HUES48 (cell line): Measurements from ENCODE around the gene OR1E2.
"Not testable (repeated sequence)": the region's sequence is repeated elsewhere in the genome, so short reads cannot be mapped to it uniquely, and the experiment has no call there.

Source experiments
- H3K27ac ChIP-seq: one replicate; pipeline ENCODE4 v1.7.0; 2013; ENCODE audit warnings: low read depth, low read length, inconsistent platforms
- H3K27me3 ChIP-seq: 2 replicates; pipeline ENCODE4 v1.6.1; 2013; ENCODE audit warnings: mild to moderate bottlenecking, low read length; ENCODE audit not compliant: control insufficient read depth, insufficient read depth
- H3K36me3 ChIP-seq: 2 replicates; pipeline ENCODE4 v1.6.1; 2013; ENCODE audit warnings: low read length; ENCODE audit not compliant: control insufficient read depth, insufficient read depth
- H3K4me1 ChIP-seq: 2 replicates; pipeline ENCODE4 v1.6.1; 2013; ENCODE audit warnings: mild to moderate bottlenecking, low read length; ENCODE audit not compliant: control insufficient read depth, insufficient read depth
- H3K4me3 ChIP-seq: 2 replicates; pipeline ENCODE4 v1.5.1; 2013; ENCODE audit warnings: mild to moderate bottlenecking, low read depth, low read length
- H3K9ac ChIP-seq: 2 replicates; pipeline ENCODE4 v1.6.1; 2013; ENCODE audit warnings: mild to moderate bottlenecking, low read depth, low read length, moderate library complexity
- H3K9me3 ChIP-seq: 2 replicates; pipeline ENCODE4 v1.6.1; 2013; ENCODE audit warnings: low read length; ENCODE audit not compliant: control insufficient read depth, insufficient read depth

OR1E2 gene, protein sequence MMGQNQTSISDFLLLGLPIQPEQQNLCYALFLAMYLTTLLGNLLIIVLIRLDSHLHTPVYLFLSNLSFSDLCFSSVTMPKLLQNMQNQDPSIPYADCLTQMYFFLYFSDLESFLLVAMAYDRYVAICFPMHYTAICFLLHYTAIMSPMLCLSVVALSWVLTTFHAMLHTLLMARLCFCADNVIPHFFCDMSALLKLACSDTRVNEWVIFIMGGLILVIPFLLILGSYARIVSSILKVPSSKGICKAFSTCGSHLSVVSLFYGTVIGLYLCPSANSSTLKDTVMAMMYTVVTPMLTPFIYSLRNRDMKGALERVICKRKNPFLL

DNA sequence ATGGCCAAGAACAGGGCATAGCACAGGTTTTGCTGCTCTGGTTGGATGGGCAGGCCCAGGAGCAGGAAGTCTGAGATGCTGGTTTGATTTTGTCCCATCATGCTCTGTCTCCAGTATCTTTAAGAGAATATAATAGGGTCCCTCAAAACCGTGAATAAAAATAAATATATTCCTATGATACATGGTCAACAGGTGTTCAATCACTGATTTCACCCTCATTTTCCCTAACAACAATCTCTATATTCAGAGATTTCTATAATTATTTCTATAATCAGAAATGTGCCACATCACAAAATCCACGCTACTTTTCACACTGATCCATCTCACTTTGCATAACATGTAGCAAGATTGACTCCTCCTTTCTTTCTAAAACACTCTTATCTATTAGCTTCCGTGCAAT lies at the start of gene OR1E2:
TSS of gene OR1E2 (minus strand) at position 101 of the 400 bp plus-strand sequence. CDS start at position 101, 0 bp downstream.
- no peak within 1 kb of the TSS for H3K4me3 ChIP-seq
- H3K9ac ChIP-seq = no peak within 1 kb of the TSS
- H3K4me1 ChIP-seq = no peaks in the 10 kb centered on the region
- H3K27ac ChIP-seq = no peak within 1 kb of the TSS
- no peaks in the 10 kb centered on the region for H3K27me3 ChIP-seq
- peaks cover 14% of the 10 kb centered on the region; the same call in 1 of the 2 replicates for H3K9me3 ChIP-seq
- no peaks in the 10 kb centered on the region for H3K36me3 ChIP-seq

DNA sequence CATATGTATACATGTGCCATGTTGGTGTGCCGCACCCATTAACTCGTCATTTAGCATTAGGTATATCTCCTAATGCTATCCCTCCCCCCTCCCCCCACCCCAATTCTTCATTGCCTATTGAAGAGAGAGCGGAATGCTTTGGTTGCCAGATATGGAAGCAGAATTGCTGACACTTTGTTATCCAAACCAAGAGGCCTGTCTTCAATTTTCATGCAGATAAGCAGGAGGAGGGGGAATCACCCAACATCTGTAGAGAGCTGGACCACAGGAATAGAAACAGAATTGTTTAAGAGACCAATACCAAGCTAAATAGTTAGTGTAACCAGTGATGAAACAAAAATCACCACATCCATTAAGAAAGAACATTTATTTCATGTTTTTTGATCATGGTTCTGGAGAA lies 49.2 kb upstream of the OR1E2 start:
- Histone ChIP-seq H3K9me3 (no peaks in the 10 kb centered on the region), H3K36me3 (no peaks in the 10 kb centered on the region), H3K27me3 (no peaks in the 10 kb centered on the region), H3K9ac (no peak overlapping the region), H3K4me1 (peaks cover 29% of the 10 kb centered on the region), H3K4me3 (peak overlapping the region; percentile 12; the same call in 1 of the 2 replicates), H3K27ac (no peak overlapping the region)

DNA sequence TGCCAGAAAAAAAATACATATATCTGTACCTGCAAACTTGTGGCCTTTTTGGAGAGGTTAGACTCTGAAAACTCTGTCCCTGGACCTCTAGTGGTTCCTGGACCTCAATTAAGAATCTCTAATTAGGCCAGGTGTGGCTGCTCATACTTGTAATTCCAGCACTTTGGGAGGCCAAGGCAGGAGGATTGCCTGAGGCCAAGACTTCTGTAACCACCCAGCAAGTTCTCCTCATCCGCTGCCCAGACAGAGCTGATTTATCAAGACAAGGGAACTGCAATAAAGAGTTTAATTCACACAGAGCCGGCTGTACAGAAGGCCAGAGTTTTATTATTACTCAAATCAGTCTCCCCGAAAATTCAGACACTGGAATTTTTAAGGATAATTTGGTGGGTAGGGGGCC lies 46.3 kb upstream of the OR1E2 start:
- H3K27me3 ChIP-seq = no peaks in the 10 kb centered on the region
- H3K9me3 ChIP-seq = no peaks in the 10 kb centered on the region
- peaks cover 35% of the 10 kb centered on the region for H3K4me1 ChIP-seq
- H3K27ac ChIP-seq = no peak overlapping the region
- H3K36me3 ChIP-seq = no peaks in the 10 kb centered on the region
- H3K4me3 ChIP-seq = no peak overlapping the region
- no peak overlapping the region for H3K9ac ChIP-seq

GRCh38 chr17:3475812-3476610 lies 42.4 kb upstream of the OR1E2 start, which contains the start of gene ASPA:
ASPA (plus strand) TSS chr17:3475997; CDS start chr17:3476160, 163 bp downstream.
- no peak within 1 kb of the TSS for H3K4me3 ChIP-seq
- no peaks in the 10 kb centered on the region for H3K9me3 ChIP-seq
- H3K27me3 ChIP-seq = no peaks in the 10 kb centered on the region
- H3K27ac ChIP-seq = no peak within 1 kb of the TSS
- no peak within 1 kb of the TSS for H3K9ac ChIP-seq
- no peaks in the 10 kb centered on the region for H3K36me3 ChIP-seq
- H3K4me1 ChIP-seq = peaks cover 11% of the 10 kb centered on the region

- no peaks in the 10 kb centered on the region for H3K9me3 ChIP-seq
- no peak overlapping the region for H3K9ac ChIP-seq
- no peak overlapping the region for H3K4me3 ChIP-seq
- H3K4me1 ChIP-seq = peaks cover 11% of the 10 kb centered on the region
- H3K27me3 ChIP-seq = no peaks in the 10 kb centered on the region
- H3K27ac ChIP-seq = no peak overlapping the region
- no peaks in the 10 kb centered on the region for H3K36me3 ChIP-seq
Measured at GRCh38 chr17:3475251-3475685, 41.6 kb upstream of the OR1E2 start.

GRCh38 chr17:3474212-3474611 lies 40.6 kb upstream of the OR1E2 start:
- no peak overlapping the region for H3K4me3 ChIP-seq
- H3K27ac ChIP-seq = peak overlapping the region; percentile 53
- no peak overlapping the region for H3K9ac ChIP-seq
- H3K4me1 ChIP-seq = peaks cover 11% of the 10 kb centered on the region
- no peaks in the 10 kb centered on the region for H3K9me3 ChIP-seq
- no peaks in the 10 kb centered on the region for H3K27me3 ChIP-seq
- no peaks in the 10 kb centered on the region for H3K36me3 ChIP-seq

DNA sequence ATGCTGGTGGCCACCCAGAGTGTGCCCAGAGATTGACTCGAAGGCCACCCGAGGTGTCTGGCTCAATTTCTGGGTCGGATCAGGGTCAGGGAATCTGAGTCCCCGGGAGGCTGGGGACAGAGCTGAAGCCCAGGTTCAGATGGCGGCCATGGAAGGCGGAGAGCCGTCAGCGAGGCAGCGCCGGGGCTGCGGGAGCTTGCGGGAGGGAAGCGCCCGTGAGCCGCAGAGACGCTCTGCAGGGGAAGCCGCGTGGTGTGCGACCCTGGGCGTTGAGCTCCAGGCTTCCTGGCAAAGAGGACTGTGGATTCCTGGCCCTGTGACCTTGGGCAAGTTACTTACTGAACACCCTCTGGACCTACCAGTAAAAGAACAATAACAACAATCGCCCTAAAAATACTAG lies 38.5 kb upstream of the OR1E2 start:
- no peak overlapping the region for H3K27ac ChIP-seq
- no peak overlapping the region for H3K4me3 ChIP-seq
- no peaks in the 10 kb centered on the region for H3K9me3 ChIP-seq
- no peaks in the 10 kb centered on the region for H3K36me3 ChIP-seq
- peaks cover 11% of the 10 kb centered on the region for H3K4me1 ChIP-seq
- H3K9ac ChIP-seq = no peak overlapping the region
- H3K27me3 ChIP-seq = no peaks in the 10 kb centered on the region

DNA sequence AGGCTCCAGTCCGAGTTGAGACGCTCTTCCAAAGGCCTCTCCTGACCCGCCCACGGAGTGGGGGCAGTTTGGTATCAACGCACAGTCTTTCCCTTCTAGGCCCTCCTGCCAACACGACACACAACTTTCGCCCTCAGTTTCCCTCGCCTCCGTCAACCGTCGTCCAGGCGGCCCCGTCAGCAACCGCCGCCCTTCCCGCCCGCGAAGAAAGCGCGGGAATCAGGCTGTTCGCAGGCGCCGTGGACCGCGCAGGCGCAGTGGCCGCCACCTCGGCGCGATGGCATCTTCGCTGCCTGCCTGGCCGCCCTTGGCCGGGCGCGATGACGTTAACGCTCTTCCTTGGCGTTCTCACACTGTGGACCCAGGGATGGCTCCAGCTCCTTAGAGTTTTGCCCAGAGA lies 38.0 kb upstream of the OR1E2 start, which contains the start of gene SPATA22:
TSS of gene SPATA22 (minus strand) at position 221 of the 400 bp plus-strand sequence. CDS start 2,494 bp downstream, outside the sequence.
- Histone ChIP-seq H3K27me3 (no peaks in the 10 kb centered on the region), H3K9me3 (no peaks in the 10 kb centered on the region), H3K4me1 (peaks cover 11% of the 10 kb centered on the region), H3K36me3 (no peaks in the 10 kb centered on the region), H3K4me3 (no peak within 1 kb of the TSS), H3K9ac (no peak within 1 kb of the TSS), H3K27ac (no peak within 1 kb of the TSS)

DNA sequence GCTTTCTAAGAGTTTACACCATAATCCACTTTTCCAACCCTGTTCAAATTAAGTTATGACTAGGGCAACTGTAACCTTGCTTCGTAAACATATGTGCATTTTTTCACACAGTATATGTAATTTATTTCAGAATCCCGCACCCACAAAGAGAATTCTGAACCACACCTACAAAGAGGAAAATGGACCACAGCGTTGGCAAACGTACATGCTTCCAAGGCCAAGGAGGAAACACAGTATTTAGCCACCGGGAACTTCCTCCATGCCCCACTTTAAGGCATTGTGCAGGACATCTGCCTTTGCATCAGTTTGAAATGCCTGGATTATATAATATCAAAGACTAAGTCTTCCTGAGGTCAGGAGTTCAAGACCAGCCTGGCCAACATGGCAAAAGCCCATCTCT lies 35.9 kb upstream of the OR1E2 start:
- H3K4me3 ChIP-seq = no peak overlapping the region

DNA sequence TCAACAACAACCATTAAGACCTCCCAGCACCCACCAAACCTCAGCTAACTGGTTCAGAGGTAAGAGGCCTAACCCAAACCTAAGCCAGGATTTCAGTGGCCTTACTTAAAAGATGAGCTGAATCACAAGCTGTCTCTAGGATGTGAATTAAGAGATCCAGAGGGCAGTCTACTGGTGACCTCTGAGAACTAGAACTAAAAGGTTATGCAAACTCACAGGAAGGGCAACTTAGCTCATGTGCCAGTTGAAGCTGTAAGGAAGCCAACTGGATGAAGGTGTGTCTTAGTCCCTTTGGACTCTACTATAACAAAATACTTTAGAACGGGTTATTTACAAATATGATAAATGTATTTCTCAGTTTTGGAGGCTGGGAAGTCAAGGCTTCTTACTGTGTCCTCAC lies 32.7 kb upstream of the OR1E2 start:
- H3K4me1 ChIP-seq, H3K9ac ChIP-seq, H3K27me3 ChIP-seq, H3K36me3 ChIP-seq, H3K27ac ChIP-seq, H3K9me3 ChIP-seq, H3K4me3 ChIP-seq: not testable (repeated sequence)

More for the DNA sequence above, 35.9 kb upstream of the OR1E2 start:
- H3K27ac ChIP-seq = no peak overlapping the region
- H3K9me3 ChIP-seq = no peaks in the 10 kb centered on the region
- H3K36me3 ChIP-seq = no peaks in the 10 kb centered on the region
- H3K9ac ChIP-seq = no peak overlapping the region
- no peaks in the 10 kb centered on the region for H3K27me3 ChIP-seq
- no peaks in the 10 kb centered on the region for H3K4me1 ChIP-seq
